IPS DF 19.7 (cell line): ENCODE data around the gene NRIP1.

Source experiments
- DNase-seq: peaks from one replicate; pipeline ENCODE4 v3.0.0-alpha.2; 2013; ENCODE audit warnings: low read depth, low spot score

NRIP1 gene

DNA sequence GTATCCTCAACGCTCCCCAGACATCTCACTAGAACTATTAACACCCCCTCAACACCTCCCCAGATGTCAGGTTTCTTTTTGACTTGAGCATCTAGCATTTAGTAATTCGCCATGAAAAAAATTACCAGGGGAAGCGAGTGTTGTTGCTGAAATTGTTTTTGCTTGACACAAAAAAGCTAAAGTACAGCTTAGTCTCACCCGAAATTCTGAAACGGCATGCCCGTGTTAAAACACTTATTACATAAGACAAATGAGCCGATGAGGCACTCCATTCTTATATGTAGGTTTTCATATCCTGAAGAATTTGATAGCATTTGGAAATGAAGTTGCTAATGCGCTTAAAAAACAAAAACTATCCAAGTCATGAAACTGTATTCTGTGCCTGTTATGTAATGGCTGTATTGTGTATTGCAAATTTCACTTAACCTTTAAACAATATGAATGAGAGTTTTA lies 1.3 kb upstream of the NRIP1 start:
- DNase-seq = no peak

DNA sequence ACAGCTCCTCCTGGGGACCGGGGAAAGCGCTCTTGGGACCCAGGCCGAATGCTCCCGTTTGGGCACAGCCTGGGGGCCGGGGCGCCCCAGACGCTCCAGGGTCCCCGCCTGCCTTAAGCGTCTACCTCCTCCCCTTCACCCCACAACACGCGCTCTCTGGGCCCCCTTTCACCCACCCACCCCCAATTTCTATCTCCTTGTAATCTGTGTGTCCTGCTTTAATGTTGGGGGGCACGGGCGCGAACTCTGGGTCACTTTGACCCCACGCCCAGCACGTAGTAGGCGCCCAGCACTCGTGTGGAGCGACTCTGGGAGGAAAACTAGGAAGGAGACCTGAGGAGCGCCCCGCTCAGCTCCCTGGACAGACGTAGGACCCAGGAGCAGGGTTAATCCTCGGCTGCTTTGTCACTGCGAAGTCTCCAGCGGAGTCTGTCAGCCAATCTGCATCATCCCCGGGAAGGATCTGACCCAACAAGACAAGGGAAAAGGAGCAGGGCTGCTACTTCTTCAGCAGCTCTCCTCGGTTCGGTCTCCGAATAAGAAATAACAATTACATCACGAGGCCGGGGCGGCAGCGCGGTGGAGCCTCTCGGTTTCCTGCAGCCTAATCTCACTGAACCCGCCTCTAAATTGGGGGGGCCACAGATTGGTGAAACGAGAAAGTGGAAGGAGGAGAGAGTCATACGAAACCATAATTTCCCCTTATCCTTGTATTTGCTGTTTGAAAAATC lies 757 bp upstream of the NRIP1 start:
- DNase-seq = peak; percentile 54

DNA sequence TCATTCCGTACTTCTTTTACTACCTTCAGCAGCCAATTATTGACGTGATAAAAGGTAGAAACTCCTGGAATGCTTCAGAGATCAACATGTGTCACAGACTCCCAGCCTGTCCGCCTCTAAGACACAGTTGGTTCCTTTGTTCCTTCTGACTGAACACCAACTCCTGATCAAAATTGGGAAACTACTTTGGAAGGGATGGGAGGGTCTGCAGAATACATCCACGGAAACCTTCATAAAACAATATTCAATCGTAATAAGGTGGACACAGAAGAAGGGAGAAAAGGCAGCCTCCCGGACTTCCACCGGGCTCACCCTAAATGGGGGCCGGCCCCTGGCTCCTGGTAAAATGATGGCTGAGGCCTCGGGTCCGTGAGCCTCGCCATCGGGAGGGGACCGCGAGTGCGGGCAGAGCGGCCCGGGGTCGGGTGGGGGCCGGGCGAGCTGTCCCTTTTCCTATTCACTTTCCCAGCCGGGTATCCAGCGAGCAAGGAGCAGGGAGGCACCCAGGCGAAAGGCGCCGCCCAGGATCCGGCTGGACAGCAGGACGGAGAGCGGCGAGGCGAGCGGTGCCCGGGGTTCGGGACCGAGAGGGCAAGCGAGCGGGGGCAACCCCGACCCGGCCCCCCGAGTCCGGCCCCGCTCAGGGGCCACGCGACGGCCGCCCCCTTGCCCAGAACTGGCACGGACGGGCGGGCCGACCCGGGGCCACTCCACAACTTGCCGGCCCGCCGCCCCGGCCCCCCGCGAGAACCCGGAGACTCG lies 805 bp downstream of the NRIP1 start:
- DNase-seq = no peak

DNA sequence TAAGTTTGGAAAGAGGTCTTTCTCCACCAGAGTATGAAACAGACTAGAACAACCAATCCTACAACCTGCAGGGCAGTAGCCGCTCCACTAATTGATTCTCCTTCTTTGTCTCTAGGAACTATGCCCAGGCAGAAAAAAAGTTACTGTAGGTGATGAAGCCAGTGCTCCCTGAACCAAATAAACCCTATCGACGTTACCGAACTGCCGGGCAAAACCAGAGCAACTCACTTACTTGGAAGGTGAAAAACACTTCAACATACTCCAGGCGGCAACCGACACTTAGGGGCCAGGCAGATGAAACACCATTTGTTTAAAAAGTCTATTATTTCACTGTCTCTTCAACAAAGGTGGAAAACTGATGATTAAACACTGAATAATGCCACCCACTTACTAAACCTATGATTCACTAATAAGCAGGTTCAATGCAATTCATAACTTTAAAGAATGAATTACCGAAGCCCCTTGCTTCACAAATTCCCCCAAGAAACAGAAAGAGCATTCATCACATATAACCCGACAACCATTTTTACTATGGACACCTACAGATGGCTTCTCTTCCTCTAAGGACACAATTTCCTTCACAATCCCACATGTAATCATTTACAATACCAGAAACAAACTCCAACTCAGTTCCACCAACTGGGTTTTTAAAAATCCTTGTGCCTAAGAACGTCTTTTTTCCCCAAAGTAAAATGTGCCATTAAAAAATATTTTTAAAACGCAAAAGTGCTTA lies 1.6 kb downstream of the NRIP1 start:
- no peak for DNase-seq

DNA sequence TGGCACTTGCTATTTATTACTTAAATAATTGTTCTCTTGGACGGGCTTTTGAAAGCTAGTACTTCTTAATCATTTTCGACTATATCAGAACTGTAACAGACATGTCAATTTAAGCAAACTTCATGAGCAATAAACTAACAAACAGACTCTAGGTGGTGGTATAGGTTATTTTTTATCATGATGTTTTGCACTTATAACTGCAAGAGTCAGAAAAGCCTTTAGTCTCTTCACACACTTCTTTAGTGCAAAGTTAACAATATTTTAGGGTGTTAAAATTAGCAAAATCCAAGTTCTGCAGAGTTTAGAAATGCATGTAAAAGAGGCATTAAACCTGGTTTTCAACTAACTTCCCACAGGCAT lies 2.2 kb downstream of the NRIP1 start:
- DNase-seq = no peak

DNA sequence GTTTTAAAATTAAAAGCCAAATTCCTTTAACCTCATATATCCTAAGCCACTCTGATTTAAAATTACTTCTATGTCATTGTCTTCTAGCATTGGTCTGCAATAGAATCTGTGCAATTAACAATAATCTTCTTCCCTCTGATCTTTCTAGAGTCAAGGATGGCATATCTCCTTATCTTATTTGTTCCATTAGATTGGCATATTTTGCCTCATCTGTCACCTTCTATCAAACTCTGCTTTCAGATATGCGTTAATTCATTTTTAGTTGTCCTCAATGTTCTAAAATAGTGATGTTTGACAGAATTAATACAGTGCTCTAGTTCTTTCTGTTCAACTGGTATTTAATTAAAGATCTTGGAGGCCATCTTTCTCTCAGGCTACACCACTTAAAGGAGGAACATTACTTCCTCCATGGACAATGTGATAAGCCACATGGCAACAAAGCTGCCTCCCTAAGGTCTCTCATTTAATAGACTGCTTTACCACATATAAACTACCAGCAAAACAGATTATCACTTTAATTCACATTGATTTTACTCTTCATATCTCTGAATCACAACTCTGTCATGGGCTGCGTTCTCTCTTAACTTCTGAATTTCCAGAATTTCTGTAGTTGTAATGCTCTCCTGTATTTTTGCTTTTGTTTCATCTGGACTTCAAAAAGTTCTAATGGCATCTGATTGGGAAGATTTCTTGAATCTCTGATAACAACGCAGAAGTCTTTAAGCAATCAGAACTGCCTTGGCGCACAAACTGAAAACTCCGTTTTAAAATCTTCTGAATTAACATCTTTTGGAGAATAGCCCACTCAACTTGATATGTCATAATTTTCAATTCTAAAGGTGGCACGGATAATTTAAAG lies 2.8 kb downstream of the NRIP1 start:
- no peak for DNase-seq

DNA sequence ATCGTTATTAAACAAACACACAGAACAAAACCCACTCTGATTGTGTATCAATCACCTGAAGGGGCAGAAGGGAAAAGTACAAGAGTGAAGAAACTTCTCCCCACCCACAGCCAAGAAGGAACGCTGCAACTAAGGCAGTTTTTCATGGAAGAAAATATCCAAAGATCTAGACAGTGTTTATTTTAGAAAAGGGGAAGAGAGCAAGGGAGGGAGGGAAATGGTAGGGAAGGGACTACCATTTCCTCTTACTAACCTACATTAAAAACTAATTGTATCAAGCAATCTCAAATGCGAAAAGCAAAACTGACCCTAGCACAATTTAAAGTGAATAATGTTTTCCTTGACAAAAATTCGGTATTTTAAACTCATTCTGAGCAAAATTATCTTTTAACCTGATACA lies 3.5 kb downstream of the NRIP1 start:
- DNase-seq = no peak

DNA sequence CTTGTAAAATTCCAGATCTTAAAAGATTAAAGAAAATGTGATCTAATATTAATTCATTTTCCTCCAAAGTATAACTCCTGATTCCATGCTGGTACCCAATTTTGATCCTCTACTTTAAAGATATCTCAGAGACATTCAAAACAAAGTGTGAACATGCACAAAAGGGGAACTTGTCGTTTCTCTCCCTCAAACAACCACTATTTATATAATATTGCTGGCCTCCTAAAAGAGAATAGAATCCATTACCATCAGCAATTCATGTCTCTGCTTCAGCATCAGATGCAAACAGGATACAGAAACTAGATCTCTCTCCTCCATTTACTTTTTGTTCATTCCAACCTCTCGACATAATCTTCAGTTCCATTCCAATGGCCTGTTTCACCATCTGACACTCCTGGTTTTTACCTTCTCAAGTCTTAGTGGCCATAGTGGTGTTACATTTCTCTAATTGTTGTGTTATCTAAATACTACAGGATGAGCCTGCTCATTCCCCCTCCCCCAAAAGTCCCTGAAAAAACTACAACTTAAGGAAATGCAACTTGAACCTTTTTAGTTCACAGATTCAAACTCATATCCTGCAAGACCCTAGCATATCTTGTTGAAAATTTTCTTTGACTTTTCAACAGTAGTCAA lies 4.1 kb downstream of the NRIP1 start:
- DNase-seq = no peak

DNA sequence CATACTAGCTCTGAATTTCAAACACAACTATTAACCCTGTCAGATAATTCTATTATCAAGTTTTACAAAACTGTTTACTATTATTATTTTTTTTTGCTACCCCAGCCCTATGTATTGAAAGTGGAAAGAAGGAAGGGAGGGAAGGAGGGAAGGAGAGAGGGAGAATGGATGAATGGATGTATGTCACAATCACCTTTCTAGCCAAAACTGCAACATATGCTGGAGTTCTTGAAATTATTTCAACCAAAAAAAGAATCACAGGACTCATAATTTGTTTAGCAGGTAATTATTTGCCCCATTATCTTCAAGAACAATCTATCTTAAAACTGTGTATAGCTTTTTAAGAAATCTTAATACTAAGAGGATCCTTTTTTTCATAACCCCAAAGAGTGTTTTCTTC lies 5.4 kb downstream of the NRIP1 start:
- DNase-seq = no peak

DNA sequence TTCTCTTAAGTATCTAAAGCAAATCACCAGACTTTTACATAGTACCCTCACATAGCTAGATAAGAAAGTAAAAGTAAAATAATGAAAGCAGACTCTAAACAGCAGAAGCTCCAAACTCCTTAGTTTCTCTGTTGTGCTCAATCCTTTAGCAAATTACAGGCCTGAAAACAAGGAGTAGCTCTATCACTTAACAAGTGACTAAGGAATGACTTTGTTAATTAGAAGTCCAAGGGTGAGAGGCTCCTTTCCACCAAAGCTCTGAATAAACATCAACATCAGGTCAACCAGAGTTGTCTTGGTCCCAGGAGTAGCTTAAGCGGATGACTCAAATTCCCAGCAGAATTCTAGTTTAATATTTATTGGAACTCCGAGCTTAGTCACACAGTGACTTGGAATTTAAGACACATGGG lies 5.9 kb downstream of the NRIP1 start:
- no peak for DNase-seq

DNA sequence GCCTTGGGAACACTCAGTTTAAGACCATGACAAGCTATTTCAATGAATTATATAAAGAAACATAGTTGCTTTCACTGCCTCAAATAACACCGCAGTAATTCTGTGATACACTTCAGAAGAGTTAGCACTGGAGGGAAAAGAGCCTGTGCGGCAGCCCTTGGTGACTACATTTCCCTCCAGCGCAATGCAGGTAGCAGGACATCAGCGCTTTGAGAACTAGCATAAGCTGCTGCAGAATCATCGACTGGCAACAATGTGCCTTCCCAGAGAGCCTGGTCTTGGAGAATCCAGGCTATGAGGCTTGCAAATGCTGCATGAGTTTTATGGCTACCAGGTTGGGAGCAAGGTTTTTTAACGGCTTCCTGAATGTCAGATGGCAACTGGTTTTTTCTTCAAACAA lies 7.5 kb downstream of the NRIP1 start:
- DNase-seq = no peak

DNA sequence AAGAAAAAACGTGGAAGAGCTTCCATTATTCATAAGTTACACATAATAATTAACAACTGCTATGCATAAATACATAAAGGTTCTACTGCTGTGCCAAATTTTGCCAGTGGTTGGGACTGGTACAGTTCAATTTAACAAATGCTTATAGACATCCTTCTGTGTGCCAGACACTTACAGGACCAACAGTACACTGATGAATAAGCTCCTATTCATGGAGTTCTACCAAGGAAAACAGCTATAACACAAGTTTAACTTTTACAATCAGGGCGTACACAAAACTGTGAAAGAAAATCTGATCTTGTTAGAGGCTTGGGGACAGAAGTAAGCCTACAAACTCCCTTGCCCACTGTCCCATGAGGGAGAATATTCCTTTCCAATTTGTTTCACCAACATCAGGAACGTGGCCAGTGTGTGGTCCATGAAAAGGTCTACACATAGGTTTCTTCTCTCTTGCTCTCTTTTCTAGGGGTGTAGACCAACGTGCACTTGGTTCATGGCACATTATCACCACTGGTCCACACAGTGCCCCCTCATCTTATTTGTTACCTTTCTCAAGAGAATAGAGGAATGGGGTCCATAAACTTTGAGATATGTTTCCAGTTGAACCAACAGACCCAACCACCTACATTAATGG lies 10.1 kb downstream of the NRIP1 start:
- DNase-seq = no peak

DNA sequence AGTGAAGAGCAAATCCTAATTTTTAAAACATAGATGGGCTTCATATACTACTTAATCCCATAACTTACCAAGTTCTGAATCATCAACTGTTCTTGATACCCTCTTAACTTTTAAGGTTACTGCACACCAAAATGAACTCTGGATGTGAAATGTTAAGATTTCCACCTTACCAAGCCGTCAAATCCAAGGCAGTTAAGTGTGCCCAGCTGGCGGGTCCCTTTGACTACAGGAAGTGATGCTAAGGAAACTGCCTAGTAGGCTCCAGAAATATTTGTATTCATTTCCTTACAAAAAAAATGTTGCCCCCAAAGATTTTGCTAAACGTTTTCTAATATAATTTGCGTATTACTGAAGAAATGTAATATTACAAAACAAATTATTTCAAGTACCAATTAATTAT lies 10.7 kb downstream of the NRIP1 start:
- DNase-seq = no peak

DNA sequence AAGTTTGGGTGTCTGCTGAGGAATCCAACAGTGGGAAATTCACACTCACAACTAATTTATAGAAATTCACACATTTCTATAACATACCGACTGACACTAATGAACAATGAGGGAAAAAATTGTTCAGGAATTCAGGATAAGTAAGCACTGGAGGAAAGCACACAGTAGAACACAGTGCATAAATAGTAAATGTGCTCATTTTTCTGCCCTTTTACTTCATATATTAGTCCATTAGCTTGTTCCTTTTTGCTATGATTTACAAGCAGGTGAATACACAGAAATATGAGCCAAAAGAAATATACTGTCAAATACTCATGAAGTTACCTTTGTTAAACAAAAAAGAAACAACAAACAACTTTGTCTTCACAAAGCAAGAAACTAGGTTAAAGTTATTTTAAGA lies 11.3 kb downstream of the NRIP1 start:
- no peak for DNase-seq

DNA sequence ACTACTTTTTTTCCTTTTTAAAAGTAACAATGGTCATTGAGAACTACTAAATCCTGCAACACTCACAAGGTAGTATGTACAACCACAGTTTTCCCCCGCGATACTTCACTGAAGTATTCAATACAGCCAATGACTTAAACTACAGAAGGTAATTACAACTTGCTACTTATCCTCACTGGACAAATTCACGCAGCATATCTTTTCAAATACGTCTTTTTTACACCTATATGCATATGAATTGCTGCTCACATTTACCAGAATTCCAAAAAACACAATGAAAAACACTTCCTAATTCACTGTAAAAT lies 12.4 kb downstream of the NRIP1 start:
- no peak for DNase-seq

DNA sequence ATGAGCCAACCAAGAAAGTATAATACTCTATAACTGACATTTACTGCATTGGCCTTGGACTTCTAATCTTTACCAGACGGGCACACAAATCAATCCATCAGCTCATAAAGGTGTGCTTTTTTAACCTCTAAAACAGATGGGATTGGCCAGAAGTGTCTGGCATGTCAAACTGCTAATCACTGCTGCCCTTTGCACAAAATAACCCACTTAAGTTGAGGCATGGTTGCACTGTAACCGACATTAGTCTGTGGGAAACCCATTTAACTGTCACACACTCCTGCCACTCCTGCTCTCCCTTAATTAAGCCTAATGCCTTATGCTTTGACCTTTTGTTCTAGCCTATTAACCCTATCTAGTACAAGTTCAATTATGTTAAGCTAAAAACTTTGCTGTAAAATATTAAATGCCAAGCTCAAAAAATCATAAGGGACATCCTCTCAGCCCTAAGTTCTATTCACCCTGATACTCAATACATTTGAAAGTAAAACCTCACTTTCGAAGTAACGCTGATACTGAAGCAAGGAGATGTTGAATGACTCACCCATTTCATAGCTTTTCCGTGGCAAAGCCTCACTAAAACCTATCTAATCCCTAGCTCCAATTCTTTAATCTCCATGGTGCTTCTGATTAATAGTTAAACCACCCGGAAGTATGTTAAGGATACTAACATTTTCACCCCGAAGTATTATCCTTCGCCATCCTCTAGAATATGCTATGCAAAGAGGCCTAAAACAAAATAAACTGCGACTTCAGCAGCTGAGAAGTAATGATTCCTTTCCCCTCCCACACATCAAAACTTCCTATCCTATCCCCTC lies 12.9 kb downstream of the NRIP1 start:
- DNase-seq = no peak

DNA sequence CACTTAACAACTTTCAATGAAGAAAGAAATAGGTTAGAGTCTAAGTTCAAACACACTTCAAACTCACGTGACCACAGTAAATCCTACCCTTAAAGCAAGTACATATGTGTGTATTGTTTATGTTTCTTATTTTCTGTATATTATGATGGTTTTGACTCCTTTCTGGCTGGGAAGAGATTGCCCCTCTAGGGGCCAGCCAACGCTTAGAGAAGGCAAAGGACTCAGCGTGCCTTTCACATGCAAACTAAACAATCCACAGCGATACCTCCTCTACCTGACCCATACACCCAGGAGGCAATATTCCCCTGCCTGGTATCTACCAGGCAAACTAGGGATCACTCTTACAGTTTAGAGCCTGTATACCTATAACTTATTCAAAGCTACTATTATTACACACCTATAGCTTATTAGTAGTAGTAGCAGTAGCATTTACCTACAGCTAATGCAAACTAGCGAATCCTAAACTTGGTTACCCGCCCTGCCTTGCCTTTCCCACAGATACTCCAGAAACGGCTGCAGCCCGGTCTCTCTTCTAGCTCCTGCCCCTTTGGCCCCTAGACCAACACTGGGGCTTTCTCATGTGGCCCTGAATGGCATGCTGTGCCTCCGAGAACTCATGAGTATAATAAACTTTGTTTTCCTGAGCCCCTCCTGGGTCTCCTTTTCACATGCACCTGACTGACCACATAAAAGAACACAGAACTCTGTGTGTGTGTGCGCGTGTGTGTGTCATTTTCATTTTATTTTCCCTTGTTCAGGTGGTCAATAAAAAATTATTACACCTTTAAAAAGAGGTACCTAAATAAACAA lies 14.0 kb downstream of the NRIP1 start:
- no peak for DNase-seq

DNA sequence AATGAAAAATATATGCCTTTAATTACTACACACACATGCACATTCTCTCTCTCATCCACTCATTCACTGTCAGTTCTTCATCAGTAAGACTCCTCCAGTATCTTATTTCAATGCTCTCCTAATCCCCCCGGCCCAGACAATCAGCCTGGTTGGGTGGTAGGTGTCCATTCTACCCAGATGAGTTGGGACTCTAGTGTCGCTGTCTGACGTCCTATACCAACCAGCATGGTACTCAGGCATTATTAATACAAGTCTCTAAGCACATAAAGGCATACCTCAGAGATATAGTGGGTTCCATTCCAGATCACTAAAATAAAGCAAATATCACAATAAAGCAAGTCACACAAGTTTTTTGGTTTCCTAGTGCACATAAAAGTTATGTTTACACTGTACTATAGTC lies 19.8 kb downstream of the NRIP1 start:
- DNase-seq = no peak

DNA sequence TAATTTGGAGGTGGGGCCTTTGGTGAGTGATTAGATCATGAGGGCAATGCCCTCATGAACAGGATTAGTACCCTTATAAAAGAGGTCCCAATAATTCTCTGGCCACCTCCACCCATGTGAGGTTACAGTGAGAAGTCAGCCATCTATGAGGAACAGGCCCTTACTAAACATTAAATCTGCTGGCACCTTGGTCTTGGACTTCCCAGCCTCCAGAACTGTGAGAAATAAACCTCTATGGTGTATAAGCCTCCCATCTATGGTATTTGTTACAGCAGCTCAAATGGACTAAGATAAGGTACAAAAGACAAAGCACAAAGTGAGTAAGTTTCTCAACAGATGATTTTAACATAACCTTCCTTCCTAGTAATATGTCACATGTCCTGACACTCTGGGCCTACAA lies 22.3 kb downstream of the NRIP1 start:
- DNase-seq = no peak
